DND-41 (cell line): ENCODE results near the gene CXCR3.

ENCODE experiments used
- CTCF ChIP-seq: IDR thresholded peaks from 2 replicates; pipeline ENCODE4 v1.5.1; 2012; ENCODE audit warnings: borderline replicate concordance, low read length, moderate library complexity, mild to moderate bottlenecking; ENCODE audit not compliant: poor library complexity, severe bottlenecking; ENCODE audit errors: extremely low read depth
- EZH2 ChIP-seq: IDR thresholded peaks from 3 replicates; pipeline ENCODE4 v1.6.1; 2012; ENCODE audit warnings: borderline replicate concordance, low read depth, mild to moderate bottlenecking, moderate library complexity, low read length, inconsistent platforms; ENCODE audit not compliant: severe bottlenecking

- TF ChIP-seq CTCF (no peak), EZH2 (no peak)
Observed at GRCh38 chrX:71650333-71650969, 32.1 kb upstream of the CXCR3 start.
